B cell (primary cell): ENCODE measurements around the gene INPP4A. TPM values are rescaled to one million over a fixed set of nuclear protein-coding genes. Genes with fewer than 3 reads are reported as not detected.

Experiments used
- ATAC-seq: fragments of 200-7000 bp; cut with Tn5 transposase; one replicate; pipeline ENCODE4 v1.10.0; 2021; ENCODE audit warnings: low read depth, mild to moderate bottlenecking, moderate number of reproducible peaks, moderate library complexity
- CTCF ChIA-PET: fragments of 350-600 bp; sonication (Branson Sonifier 250); formaldehyde crosslinking; loops from one replicate; lab custom pipeline; 2021; ENCODE audit warnings: antibody characterized with exemption, inconsistent platforms; lab: Charles Lee
- POLR2A ChIA-PET: fragments of 350-600 bp; sonication (Branson Sonifier 250); formaldehyde crosslinking; loops from one replicate; lab custom pipeline; 2021; ENCODE audit warnings: antibody characterized with exemption; lab: Charles Lee
- DNase-seq: peaks from one replicate; pipeline ENCODE4 v3.0.0; 2013
- H2AFZ ChIP-seq: 2 replicates; pipeline ENCODE4 v1.6.1; 2012; ENCODE audit warnings: mild to moderate bottlenecking, low read depth, low read length; ENCODE audit not compliant: insufficient read depth, poor library complexity, severe bottlenecking
- H3K27ac ChIP-seq, 2 donors: 1 replicate in 1 of 2; 2 replicates in 1 of 2; pipeline ENCODE4 v1.5.1; 2012 to 2013; ENCODE audit warnings: low read length in 2 of 2, mild to moderate bottlenecking in 2 of 2, moderate library complexity in 1 of 2
- H3K27me3 ChIP-seq, 4 experiments: fragments of 200-600 bp in 1 of 4; sonication (generic) in 1 of 4; replicated peaks in 1 of 4; 1 replicate in 2 of 4; 2 replicates in 2 of 4; pipeline versions ENCODE4 v1.6.1 to v1.7.0; 2013 to 2016; ENCODE audit warnings: low read length in 3 of 4, mild to moderate bottlenecking in 2 of 4, mixed read lengths in 1 of 4, moderate library complexity in 1 of 4; ENCODE audit not compliant: insufficient read depth in 4 of 4, control insufficient read depth in 3 of 4; ENCODE audit errors: control extremely low read depth in 1 of 4
- H3K36me3 ChIP-seq, 2 experiments: replicated peaks in 1 of 2; 1 replicate in 1 of 2; 2 replicates in 1 of 2; pipeline versions ENCODE4 v1.6.1 to v1.7.1; 2013; ENCODE audit warnings: low read length in 1 of 2; ENCODE audit not compliant: insufficient read depth in 2 of 2, control insufficient read depth in 1 of 2; ENCODE audit errors: control extremely low read depth in 1 of 2, extremely low read depth in 1 of 2
- H3K4me1 ChIP-seq, 2 donors: fragments of 200-600 bp in 1 of 2; sonication (generic) in 1 of 2; 1 replicate in 1 of 2; 2 replicates in 1 of 2; pipeline versions ENCODE4 v1.5.1 to v1.6.1; 2013 to 2017; ENCODE audit warnings: low read length in 2 of 2; ENCODE audit not compliant: control insufficient read depth in 2 of 2, insufficient read depth in 2 of 2
- H3K4me2 ChIP-seq: replicated peaks from 2 replicates; pipeline ENCODE3; 2012; ENCODE audit warnings: mild to moderate bottlenecking, low read depth, low read length; ENCODE audit not compliant: poor library complexity, severe bottlenecking
- H3K4me3 ChIP-seq, 5 experiments: fragments of 200-600 bp in 1 of 5; sonication (generic) in 1 of 5; 1 replicate in 3 of 5; 2 replicates in 2 of 5; pipeline versions ENCODE4 v1.5.1 to v1.7.0; 2011 to 2016; ENCODE audit warnings: low read length in 4 of 5, mild to moderate bottlenecking in 4 of 5, low read depth in 2 of 5, control low read depth in 1 of 5, moderate library complexity in 1 of 5; ENCODE audit not compliant: insufficient read depth in 1 of 5; ENCODE audit errors: control extremely low read depth in 1 of 5, extremely low read depth in 1 of 5
- H3K79me2 ChIP-seq: fragments of 200-600 bp; sonication (generic); one replicate; pipeline ENCODE4 v1.6.0; 2016; ENCODE audit warnings: low read length; ENCODE audit not compliant: control insufficient read depth, insufficient read depth
- H3K9ac ChIP-seq: fragments of 200-600 bp; sonication (generic); 2 replicates; pipeline ENCODE4 v1.6.1; 2017; ENCODE audit warnings: mild to moderate bottlenecking, low read length, moderate library complexity
- H3K9me3 ChIP-seq, 3 donors: one replicate each; pipeline versions ENCODE4 v1.6.1 to v1.7.1; 2013; ENCODE audit warnings: low read length in 2 of 3; ENCODE audit not compliant: control insufficient read depth in 2 of 3, insufficient read depth in 1 of 3; ENCODE audit errors: control extremely low read depth in 1 of 3
- H4K20me1 ChIP-seq: 2 replicates; pipeline ENCODE4 v1.6.0; 2012; ENCODE audit warnings: mild to moderate bottlenecking, low read length; ENCODE audit not compliant: insufficient read depth, control insufficient read depth, poor library complexity, severe bottlenecking
- H3K27ac Mint-ChIP-seq: one replicate; pipeline ENCODE4 v1.8.0; 2021; ENCODE audit warnings: mixed read lengths
- H3K27me3 Mint-ChIP-seq: one replicate; pipeline ENCODE4 v1.8.0; 2021; ENCODE audit warnings: mixed read lengths
- H3K4me1 Mint-ChIP-seq: one replicate; pipeline ENCODE4 v1.8.0; 2021; ENCODE audit warnings: mixed read lengths
- H3K4me3 Mint-ChIP-seq: one replicate; pipeline ENCODE4 v1.8.0; 2021; ENCODE audit warnings: mixed read lengths
- H3K9me3 Mint-ChIP-seq: one replicate; pipeline ENCODE4 v1.8.0; 2022; ENCODE audit warnings: mixed read lengths; ENCODE audit not compliant: insufficient read depth
- CTCF ChIP-seq: fragments of 200-600 bp; IDR thresholded peaks from one replicate; pipeline ENCODE4 v1.8.0; 2022; ENCODE audit warnings: antibody characterized with exemption, mild to moderate bottlenecking
- EZH2 ChIP-seq: IDR thresholded peaks from 2 replicates; pipeline ENCODE4 v1.6.1; 2012; ENCODE audit warnings: borderline replicate concordance, low read depth, mild to moderate bottlenecking, moderate library complexity, low read length; ENCODE audit not compliant: insufficient read depth, poor library complexity, severe bottlenecking
- WGBS: methylation state at CpG from one replicate; pipeline ENCODE4 v1.1.5; 2013; ENCODE audit warnings: missing lambda C conversion rate; ENCODE audit not compliant: insufficient coverage; 5-methylcytosine and 5-hydroxymethylcytosine counted together
- intact Hi-C: fragments of 100-400 bp; cut with micrococcal nuclease; formaldehyde crosslinking; loops from one replicate; pipeline ENCODE4 v1.10.0; 2022
- polyA plus RNA-seq: library from polyadenylated mRNA; depleted of rRNA; stranded (reverse); fragments of >200 nt; gene quantifications from 2 replicates; pipeline ENCODE4 v1.2.3, GENCODE V29; 2012
- total RNA-seq, 2 donors: library from RNA; stranded (reverse); fragments of 120-200 nt in 1 of 2; gene quantifications; 1 replicate in 1 of 2; 2 replicates in 1 of 2; pipeline versions ENCODE4 v1.2.3 to v1.2.4, GENCODE V29; 2013 to 2022

INPP4A gene
- total and polyA plus RNA-seq, 2 donors (not counting 1 experiment from before 2014, with no cell fraction given), result 10.7 to 22.5 TPM

GRCh38 chr2:98472961-98473746 lies 28.5 kb downstream of the INPP4A start:
- Histone ChIP-seq H3K4me1 (peaks cover 7 to 38% of the 10 kb centered on the region in 2 donors), H3K4me2 (no peak overlapping the region), H3K27me3 (no peaks in the 10 kb centered on the region), H3K36me3 (no peaks in the 10 kb centered on the region), H2AFZ (no peak overlapping the region), H3K9me3 (peaks cover 0 to 5% (median 0%) of the 10 kb centered on the region in 3 donors), H3K9ac (no peak overlapping the region), H3K79me2 (peaks cover 82% of the 10 kb centered on the region), H3K4me3 (no peak overlapping the region), H3K27ac (no peak overlapping the region), H4K20me1 (peaks cover 4% of the 10 kb centered on the region)
- ATAC-seq, result no peak
- Mint-ChIP-seq H3K4me3 (no peak overlapping the region), H3K27me3 (no peaks in the 10 kb centered on the region), H3K4me1 (peaks cover 55% of the 10 kb centered on the region), H3K27ac (no peak overlapping the region), H3K9me3 (no peaks in the 10 kb centered on the region)
- no peak for DNase-seq
- 95% methylated on average over 8 of the region's 9 CpGs for WGBS
- CTCF ChIA-PET, result no interaction called here
- POLR2A ChIA-PET, result no interaction called here
- intact Hi-C loops, result no loop called here
- TF ChIP-seq CTCF, result no peak
- no peak for TF ChIP-seq EZH2

DNA sequence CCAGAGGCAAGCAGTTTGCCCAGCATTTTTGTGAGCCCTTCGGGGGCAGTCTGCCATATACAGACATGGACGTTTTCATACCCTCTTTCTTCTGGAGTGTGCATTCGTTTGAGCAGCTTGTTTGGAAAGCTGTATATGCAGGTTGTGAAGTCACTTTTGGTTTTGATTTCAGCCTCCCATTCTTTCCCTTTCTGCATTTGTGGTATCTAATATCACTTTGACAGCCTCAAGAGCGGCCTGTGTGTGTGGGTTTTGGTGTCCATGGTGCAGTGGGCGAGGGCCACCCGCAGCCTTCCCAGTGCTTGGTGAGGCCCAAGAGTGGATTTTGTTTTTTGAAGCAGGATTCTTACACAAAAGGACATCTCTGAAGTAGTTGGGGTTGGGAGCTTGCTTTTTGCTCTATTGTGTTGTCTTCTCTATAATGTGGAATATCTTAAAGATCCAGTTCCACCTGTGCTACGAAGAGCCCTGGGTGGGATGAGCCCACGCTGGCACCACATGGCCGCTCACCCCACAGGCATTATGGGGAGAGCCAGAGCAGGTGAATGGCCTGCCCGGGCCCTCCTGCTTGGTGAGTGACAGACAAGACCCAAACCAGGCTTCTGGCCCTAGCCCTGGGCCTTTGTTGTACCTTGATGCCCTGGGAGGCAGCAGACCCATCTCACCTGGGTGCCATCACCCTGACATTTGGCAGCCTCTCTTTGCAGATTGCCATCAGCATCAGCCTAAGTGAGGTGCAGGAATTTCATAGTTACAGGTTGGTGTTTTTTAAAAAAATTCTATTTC lies 29.5 kb downstream of the INPP4A start:
- H3K36me3 ChIP-seq, result no peaks in the 10 kb centered on the region
- no peaks in the 10 kb centered on the region for H3K27me3 Mint-ChIP-seq

More for the DNA sequence above, 29.5 kb downstream of the INPP4A start:
- H3K4me3 ChIP-seq, result no peak overlapping the region
- WGBS, result 76% methylated on average over 5 of the region's 10 CpGs
- Mint-ChIP-seq H3K9me3 (no peaks in the 10 kb centered on the region), H3K4me1 (peaks cover 61% of the 10 kb centered on the region), H3K27ac (no peak overlapping the region), H3K4me3 (peak overlapping the region; percentile 43)
- H3K79me2 ChIP-seq, result peaks cover 82% of the 10 kb centered on the region
- peak overlapping the region; percentile 13 for H3K9ac ChIP-seq
- DNase-seq, result no peak
- H2AFZ ChIP-seq, result peak overlapping the region; percentile 9
- no peak for TF ChIP-seq EZH2
- no peak for TF ChIP-seq CTCF
- peaks cover 0 to 5% (median 0%) of the 10 kb centered on the region in 3 donors for H3K9me3 ChIP-seq
- peaks cover 18 to 48% of the 10 kb centered on the region in 2 donors for H3K4me1 ChIP-seq
- intact Hi-C loops, result no loop called here
- ChIA-PET CTCF (no interaction called here), POLR2A (no interaction called here)
- no peaks in the 10 kb centered on the region for H4K20me1 ChIP-seq
- H3K27me3 ChIP-seq, result peaks cover 0 to 4% (median 0%) of the 10 kb centered on the region in 4 experiments
- no peak for ATAC-seq
- H3K27ac ChIP-seq, result no peak overlapping the region
- H3K4me2 ChIP-seq, result peak overlapping the region; percentile 43
